HG03460 (cell line): Measurements from ENCODE around the gene HOXA7.

Experiments
- ATAC-seq: cut with Tn5 transposase; IDR thresholded peaks from one replicate; pipeline ENCODE4 v1.9.1; 2021; ENCODE audit not compliant: unreplicated experiment

HOXA7 gene

DNA sequence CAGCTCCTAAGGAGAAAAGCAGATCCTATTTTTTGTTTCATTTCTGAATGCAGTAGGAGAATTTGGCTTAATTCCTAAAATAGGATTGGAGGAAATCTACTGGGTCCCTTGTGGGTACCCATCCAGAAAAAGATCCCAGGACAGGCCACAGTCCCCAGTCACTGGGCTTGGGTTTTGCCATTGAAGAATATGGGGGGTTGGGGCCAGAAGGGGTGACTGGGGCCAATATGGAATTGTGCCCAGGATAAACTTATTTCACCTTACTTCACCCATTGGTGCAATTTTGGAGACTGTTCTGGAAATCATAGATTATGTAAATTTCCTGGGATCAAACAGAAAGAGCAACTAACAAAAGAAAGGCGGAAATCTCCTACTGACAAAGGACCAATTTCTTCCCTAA is 18.0 kb downstream of the HOXA7 start:
- ATAC-seq = no peak

DNA sequence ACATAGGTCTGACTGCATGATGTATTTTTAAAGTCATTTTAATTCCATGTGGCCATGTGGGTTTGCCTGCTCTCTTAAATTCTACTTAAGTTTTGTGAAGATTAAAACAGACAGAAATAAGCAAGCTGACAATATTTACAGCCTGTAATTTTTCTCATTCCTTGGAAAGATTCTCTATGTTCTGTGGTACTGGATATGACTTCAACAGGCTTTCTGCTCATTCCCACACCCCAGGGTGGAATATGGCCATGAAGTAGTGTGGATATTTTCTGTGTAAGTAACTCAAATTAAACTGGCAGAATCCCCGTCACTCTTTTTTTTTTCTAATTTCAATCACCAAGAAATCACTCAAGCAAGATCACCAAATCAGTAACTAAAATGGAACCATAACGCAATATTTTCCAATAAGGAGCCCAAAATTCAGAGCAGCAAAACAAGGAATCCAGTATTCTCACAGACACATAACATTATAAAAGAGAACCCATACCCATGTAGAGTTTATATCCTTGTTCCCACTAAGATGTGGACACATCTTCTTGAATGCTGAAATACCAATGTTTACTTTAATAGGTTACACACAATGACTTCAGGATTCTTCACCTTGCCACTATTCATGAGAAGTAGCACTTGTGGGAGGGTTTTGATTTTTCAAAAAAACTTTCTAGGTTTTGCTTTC is 18.7 kb downstream of the HOXA7 start:
- no peak for ATAC-seq

DNA sequence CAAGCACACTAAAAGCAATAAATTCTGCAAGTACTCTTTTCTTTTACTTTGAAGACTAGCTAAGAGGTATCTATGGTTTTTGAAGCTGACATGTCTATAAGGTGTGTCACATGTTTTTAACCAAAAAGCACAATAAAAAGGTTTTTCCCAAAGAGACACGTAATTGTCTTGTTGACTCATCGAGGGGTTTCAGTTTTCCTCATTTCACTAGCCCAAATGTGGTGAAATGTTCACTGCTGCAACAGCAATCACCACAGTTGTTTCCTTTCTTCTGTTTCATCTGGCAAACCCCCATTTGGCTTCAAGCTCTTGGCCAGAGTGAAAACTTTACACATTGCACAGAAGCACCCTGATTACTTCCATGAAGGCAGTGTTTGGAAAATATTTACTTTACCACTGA is 22.1 kb downstream of the HOXA7 start:
- no peak for ATAC-seq

DNA sequence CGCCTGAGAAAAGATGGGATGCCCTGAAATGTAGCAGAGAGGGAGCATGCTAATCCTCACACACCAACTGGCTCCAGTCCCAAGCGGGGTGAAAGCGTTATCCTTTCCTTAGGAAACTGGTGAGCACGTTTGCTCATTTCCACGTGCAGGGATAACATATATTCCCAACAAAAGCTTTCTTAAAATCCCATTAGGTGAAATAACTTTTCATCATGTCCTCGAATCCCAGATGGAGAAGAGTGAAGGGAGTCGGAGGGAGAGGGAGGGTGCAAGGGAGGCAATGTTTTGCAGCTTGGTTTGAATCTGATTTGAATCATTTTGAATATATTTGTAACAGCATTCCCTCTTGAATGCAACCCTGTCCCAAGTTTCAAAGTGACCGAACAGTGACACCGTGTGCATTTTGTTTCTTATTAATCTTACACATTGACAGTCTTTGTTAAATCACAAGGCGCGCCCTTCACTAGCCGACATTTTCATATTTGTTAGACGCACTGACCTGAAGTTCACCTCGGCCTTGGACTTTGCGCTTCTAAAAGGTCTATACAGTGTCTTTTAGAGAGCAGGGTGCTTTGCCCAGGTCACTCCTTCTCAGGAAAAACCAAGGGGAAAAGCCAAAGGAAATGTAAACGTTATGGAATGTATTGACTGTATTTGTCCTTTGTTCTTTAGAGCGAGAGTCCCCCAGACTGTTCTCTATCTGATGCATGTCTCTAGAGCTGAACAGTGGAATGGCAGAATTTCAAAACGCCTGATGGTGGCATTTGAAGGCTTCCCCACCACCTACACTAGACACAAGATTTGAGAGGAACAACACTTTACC is 22.9 kb downstream of the HOXA7 start:
- ATAC-seq = no peak

DNA sequence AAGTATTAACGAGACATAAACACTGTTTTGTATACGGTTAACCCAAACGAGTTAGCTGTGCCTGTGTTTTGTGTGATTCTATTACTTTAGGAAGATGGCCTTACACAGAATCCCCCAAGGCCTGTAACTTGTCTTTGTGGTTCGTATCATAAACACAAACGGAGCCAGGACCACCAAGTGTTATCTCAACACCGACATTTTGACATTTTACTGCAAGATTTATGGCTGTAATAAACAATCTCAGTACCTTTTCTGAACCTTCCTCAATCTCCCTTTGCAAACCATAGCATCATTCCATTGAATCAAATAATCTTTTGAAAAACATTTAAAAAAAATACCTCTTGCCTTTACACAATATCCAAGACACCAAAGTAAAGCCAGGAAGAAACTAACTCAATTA is 23.5 kb downstream of the HOXA7 start:
- ATAC-seq = no peak

DNA sequence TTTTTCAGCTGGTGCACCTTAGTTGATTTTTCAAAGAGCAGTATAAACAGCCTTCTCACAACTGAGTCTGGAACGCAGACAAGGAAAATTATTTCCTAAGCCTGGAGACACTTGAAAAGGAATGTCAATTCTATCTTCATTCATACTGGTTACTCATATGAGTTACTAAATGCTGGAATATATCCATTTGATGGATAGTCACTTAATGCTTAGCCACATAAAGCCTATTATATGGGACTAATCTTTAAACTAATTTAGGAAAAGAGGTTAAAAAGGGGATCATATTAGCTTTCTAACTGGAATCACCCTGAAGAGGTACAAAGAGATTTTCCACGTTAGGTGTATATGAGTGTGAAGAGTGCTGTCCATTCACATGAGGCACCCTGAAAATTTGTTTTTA is 24.3 kb downstream of the HOXA7 start:
- no peak for ATAC-seq

DNA sequence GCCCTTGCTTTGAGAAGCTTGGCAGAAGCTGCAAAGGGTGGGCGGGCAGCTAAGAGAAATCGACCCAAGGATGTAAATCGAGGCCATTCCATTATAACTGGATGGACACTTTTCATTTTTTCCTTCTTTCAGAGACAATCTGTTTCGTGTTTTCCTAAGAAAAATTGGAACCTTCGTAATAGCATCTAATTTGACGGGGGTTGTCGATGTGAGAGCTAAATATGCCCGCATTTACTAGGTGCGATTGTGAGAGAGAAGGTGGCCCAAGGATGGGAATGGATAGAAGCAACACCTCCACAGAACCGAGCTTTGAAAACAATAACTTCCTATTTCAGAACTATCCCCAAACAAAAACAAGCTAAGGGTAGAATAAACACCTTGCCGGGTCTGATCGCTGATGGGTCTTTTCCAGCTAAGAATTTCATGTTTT is 25.1 kb downstream of the HOXA7 start:
- no peak for ATAC-seq

DNA sequence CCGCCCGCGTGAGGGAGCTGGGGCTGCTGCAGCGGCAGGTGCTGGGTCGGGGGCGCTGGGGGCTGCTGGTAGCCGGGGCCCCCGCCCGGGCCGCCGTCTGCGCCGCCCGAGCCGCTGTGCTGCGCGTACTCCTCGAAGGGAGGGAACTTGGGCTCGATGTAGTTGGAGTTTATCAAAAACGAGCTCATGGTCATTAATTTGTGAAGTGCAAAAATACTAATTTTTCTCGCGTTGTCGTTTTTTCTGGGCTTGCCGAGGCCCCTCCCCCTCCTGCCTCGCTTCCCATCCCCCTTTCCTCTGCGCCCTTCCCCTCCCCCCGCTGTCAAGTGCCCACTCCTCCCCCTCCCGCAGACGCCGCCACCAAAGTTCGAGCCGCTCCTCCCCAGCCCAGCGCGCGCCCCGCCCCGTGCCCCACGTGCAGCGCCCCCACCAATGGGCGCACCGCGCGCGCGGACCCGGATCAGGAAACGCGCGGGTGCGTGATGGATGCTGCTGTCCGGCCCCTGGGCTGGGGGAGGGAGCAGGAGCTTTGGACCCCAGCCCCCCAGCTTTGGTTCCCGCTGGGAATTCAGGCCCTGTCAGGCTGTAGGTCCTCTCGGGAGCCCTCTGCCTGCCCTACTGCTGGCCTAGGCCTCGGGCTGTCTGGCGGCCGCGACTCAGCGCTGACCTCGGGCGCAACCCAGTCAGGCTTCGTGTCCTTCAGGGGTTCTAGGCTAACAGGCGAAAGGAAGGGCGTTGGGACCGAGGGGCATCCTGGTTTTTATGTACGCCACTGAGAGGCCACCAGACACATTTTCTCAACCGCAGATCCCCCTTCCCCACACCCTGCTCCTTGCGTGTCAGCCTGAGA is 25.7 kb downstream of the HOXA7 start, which contains the start of gene HOXA4:
Gene HOXA4 (minus strand): TSS at position 218 of the 850 bp plus-strand sequence. CDS start 24 bp downstream, at position 194.
- no peak for ATAC-seq

DNA sequence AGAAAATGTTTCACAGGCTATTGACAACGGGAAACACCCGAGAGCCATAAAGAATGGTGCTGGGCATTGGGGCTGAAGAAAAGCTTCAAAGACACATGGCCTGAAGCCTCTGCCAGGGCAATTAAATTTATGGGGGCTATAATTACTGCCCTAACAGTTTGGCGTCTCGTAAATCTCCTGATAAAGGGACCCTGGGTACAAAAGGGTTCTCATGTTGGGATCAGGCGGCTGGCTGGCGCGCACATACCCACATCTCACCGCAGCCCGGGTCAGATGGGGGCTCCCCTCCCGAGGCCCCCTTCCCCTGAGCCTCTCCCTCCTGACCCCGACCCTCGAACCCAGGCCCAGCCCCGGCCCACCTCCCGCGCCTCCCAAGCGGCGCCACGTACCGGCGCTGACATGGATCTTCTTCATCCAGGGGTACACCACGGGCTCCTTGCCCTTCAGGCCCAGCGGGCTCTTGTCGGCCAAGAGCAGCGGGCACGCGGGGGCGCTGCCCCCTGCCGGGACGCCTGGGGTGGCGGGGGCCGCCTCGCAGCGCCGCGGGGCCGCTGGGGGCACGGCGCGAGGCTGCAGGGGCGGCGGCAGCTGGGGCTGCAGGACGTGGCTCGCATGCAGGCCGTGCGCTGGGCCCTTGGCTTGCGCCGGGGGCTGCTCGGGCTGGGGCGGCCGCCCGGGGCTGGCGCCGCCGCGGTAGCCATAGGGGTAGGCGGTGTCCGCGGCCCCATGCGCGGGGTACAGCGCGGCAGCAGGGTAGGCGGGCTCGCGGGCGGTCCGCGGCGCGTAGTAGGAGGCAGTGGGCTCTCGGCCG is 26.5 kb downstream of the HOXA7 start:
- ATAC-seq = no peak

DNA sequence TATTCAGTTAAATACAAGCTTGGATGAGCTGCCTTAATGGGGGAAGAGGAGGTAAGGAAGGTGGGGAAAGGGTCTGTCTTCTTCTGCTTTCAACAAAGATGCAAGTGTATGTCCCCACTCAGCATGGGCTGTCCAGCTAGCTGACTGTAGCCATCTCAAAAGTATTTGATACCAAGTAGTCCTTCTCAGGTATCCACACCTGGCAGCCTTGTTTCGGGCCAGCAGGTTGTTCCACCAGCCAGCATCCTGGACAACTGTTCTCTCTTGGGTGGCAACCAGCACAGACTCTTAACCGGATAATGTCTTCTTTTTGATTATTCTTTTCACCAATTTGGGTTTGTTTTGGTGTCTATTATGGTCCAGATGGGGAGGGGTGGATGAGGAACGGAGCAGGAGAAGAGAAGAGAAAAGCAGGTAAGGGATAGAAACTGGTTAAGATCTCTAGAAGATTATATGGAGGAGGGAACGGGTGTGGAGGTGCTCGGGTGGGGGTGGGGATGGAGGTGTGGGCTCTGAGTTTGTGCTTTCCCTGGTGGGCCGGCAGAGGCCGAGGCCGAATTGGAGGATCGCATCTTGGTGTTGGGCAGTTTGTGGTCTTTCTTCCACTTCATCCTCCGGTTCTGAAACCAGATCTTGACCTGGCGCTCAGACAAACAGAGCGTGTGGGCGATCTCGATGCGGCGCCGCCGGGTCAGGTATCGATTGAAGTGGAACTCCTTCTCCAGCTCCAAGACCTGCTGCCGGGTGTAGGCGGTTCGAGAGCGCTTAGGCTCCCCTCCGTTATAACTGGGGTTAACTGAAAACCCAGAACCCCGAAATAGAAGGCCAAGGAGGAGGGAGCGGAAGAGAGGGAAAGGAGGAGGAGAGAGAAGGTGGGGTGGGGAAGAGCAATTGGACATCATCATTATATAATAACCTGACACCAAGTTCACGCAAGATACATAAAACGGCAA is 27.4 kb downstream of the HOXA7 start:
- ATAC-seq = no peak

DNA sequence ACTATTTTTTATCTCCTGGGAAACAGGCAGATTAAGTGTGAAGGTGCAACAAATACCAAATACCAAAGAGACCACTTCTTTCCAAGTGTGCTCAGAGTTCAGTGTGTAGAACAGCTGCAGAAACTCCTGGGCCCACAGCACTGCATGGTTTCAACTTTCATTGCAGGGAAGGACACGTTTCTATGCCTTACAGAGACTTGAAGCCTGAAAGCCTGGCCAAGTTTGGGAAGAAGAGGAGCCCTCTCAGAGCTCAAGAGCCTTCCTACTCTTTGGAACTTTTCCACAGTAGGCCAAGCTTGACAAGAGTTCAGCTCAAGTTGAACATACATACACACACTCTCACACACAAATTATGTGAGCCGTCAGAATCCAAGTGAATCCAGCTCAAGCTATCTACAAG is 28.4 kb downstream of the HOXA7 start:
- ATAC-seq = no peak

DNA sequence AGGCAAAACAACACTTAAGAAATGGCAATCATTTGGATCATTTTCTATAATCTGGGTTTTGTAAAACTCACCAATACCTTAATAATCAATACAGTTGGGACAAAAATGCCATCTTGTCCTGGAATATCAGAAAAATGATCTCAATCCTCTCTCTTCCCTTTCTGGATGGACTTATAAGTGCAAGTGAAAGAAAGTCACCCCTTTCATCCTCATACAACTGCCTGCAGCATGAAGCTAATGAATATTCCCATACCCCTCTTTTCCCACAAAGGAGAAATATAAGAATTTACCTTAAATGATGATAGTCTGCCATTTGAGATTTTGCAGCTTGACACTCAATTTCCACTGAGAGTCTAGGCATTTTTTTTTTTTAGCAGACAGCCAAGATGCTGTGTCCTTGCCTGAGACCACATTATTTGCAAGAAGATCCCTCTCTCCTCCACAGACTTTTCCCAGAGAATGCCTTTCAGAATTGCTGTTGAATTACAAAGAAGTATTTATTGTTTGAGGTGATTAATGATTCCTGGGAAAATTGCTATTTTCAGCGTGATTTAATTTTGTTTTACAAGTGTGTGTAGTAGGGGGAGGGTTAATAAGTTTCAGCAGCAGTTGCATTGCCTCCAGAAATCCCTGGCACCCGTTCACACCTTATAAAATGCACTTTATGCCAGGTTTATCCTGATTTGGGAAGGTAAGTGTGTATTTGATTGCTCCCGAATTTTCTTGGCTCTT is 29.7 kb downstream of the HOXA7 start:
- no peak for ATAC-seq

DNA sequence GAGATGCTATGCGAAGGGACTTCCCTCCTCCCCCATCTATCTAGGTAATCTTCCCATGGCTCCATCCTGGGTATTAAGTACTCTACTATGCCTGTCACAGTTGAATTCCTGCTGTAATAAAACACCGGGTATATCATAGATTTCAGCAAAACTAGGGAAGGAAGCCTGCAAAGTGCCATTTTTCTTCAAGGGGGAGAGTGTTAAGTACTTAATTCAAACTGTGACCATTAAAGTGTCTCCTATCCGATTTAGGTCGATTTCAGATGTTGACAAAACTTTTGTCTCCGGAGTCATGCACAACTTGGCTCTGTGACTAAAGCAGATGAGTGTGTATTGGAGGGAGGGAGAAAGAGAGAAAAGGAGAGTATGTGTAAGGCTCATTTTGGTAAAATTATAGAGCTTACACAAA is 30.5 kb downstream of the HOXA7 start:
- no peak for ATAC-seq

DNA sequence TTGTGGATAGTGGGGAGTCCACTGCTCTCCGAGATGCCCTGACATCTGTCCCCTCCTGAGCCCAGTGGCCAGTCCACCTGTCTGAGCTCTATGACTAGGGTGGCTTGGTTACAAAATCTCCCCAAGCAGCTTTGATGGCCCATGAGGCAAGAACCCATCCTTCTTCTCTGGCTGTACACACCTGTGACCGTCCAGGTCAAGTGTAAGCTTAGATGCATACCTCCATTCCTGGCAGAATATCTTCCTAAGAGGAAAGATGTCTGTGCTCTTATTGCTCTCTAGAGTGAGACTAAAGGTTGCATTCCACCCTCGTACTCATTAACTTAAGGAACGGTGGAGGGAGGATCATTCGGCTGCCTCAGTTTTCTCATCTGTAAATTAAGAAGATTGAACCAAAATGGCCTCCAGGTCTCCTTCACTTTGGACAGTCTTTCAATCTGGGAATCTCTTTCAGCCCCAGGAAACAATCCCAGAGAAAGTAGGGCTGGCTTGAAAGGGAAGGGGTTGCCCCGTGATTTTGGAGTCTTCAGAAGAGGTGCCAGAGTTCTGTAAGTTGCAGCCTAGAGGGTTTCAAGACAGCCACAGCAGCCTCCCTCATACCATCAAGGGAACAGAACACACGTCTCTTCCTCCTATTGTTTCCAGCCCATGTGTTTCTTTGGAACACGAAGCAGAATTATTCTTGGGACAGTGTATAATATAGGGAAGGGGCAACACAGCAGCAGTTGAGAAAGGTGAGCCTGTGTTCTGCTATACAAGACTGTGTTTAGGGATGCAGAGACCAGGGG is 31.4 kb downstream of the HOXA7 start:
- ATAC-seq = no peak

DNA sequence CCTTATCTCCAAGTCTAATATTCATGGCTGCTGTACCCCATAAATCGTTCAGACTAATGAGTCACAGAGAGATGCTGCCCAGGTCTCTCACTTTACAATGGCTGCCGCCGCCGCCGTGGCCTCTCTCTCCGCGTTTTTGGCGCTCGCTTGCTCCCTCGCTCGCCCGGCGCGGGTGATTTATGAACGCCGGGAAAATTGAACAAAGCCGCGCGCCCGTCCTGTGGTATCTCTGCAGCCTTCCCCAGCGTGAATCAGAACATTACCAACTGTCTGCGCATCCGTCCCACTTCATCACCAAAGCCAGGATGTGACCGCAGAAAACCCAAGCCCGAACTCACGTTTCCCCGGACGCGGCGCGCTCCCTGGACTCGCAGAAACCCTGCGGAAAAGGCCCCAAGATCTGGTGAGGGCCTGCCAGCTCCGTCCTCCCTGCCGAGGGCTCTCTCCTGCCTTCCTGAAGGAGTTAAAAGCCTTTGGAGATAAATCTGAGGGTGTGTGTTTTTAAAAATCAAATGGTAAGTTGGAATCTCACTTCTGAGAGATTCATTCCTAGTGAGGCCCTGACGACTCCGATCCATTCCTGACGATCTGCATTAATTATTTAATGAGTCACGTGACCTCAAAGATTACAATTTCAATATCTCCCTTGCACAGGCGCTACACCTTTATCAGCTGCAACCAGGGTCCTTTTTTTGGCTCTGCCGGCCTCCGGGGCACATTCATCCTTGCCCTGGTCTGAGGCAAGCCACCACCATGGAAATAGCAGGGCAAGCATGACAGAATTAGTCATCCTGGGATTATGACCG is 32.2 kb downstream of the HOXA7 start:
- ATAC-seq = no peak

DNA sequence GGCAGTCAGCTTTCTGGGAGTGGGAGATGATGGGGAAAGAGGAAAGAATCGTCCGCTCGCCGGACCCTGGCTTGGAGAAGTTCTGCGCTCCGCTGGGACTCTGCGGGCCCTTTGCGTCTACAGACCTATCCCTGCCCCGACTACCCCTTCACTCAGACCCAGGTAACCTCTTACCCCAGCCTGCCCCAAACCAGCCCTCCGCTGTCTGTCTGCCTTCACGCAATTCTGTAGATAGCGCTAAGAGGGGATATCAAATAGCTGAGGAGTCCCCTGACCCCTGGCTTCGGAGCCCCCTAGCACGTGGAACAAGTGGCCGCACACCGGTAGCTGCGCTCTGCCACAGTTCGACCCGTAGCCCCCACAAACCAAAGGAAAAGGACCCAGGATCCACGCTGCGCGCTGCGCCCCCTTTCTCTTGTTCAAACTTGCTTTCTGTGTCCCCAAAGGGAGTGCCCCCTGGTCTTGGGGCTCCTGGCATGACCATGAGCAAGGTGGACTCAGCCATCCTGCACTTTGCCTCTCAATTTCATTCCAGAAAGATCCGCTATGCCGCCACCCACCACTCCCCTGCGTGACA is 32.9 kb downstream of the HOXA7 start:
- ATAC-seq = no peak

DNA sequence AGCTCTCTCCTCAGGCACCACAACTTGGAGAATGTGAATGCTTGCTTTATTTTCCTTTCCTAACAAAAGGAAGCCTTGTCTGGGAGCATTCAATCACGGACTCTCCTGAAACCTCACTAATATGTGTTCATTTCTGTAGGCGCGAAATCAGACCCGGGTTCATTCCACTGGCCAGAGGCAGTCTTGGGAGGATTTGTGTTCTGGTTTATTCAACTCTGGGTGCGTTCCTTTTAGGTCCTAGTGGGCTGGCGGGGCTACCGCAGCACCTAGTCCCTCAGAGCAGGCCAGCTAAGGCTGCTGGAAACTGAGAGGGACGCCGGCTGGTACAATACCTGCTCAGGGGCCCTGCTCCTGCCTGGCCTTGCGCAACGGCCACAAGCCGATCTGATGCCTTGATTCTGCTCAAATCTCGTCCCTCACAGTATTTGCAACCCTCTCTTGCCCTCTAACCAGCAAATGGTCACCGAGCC is 33.4 kb downstream of the HOXA7 start:
- ATAC-seq = no peak
